GM18519 (cell line): ENCODE results near the gene ST3GAL6.
"Not testable (repeated sequence)": the region's sequence is repeated elsewhere in the genome, so short reads cannot be mapped to it uniquely, and the experiment has no call there.

ENCODE experiments used
- ATAC-seq: cut with Tn5 transposase; IDR thresholded peaks from one replicate; pipeline ENCODE4 v1.9.1; 2021; ENCODE audit warnings: mild to moderate bottlenecking, moderate library complexity; ENCODE audit not compliant: unreplicated experiment, low FRiP score

Gene ST3GAL6

GRCh38 chr3:98798820-98799219, 35.7 kb downstream of the ST3GAL6 start:
- ATAC-seq = no peak

GRCh38 chr3:98799479-98799878, 36.3 kb downstream of the ST3GAL6 start:
- no peak for ATAC-seq

GRCh38 chr3:98800401-98800800, 37.3 kb downstream of the ST3GAL6 start:
- ATAC-seq = no peak

GRCh38 chr3:98801043-98801747, 38.1 kb downstream of the ST3GAL6 start:
- no peak for ATAC-seq

GRCh38 chr3:98805571-98805970, 42.4 kb downstream of the ST3GAL6 start:
- no peak for ATAC-seq

- no peak for ATAC-seq
These were observed 43.4 kb downstream of the ST3GAL6 start for GRCh38 chr3:98806521-98806920.

GRCh38 chr3:98807011-98807410, 43.9 kb downstream of the ST3GAL6 start:
- ATAC-seq = no peak

- ATAC-seq = no peak
These were observed 44.4 kb downstream of the ST3GAL6 start for GRCh38 chr3:98807561-98807960.

- ATAC-seq = no peak
These were observed 44.9 kb downstream of the ST3GAL6 start for GRCh38 chr3:98808071-98808470.

GRCh38 chr3:98809557-98809956, 46.4 kb downstream of the ST3GAL6 start:
- ATAC-seq = no peak

- no peak for ATAC-seq
These were observed 47.9 kb downstream of the ST3GAL6 start for GRCh38 chr3:98811048-98811447.

GRCh38 chr3:98812851-98813374, 49.8 kb downstream of the ST3GAL6 start:
- peak; percentile 37 for ATAC-seq

- ATAC-seq = no peak
These were observed 51.8 kb downstream of the ST3GAL6 start for GRCh38 chr3:98814817-98815420.

GRCh38 chr3:98817547-98818041, 54.5 kb downstream of the ST3GAL6 start:
- ATAC-seq = peak; percentile 86

GRCh38 chr3:98821063-98821462, 57.9 kb downstream of the ST3GAL6 start:
- no peak for ATAC-seq

GRCh38 chr3:98823791-98824190, 60.7 kb downstream of the ST3GAL6 start:
- no peak for ATAC-seq

- no peak for ATAC-seq
These were observed 61.1 kb downstream of the ST3GAL6 start for GRCh38 chr3:98824256-98824655.

- no peak for ATAC-seq
These were observed 63.0 kb downstream of the ST3GAL6 start for GRCh38 chr3:98826126-98826525.

GRCh38 chr3:98827221-98827920, 64.2 kb downstream of the ST3GAL6 start:
- ATAC-seq = no peak

- ATAC-seq = no peak
These were observed 66.2 kb downstream of the ST3GAL6 start for GRCh38 chr3:98829246-98829832.

- ATAC-seq = not testable (repeated sequence)
These were observed 67.9 kb downstream of the ST3GAL6 start for GRCh38 chr3:98831060-98831459.
